Testis (tissue), 3 donors: ENCODE results near the gene IRF7. TPM values are rescaled to one million over a fixed set of nuclear protein-coding genes. Genes with fewer than 3 reads are reported as not detected.
"Not testable (repeated sequence)": the region's sequence is repeated elsewhere in the genome, so short reads cannot be mapped to it uniquely, and the experiment has no call there.

Source experiments
- DNase-seq: peaks from one replicate; pipeline ENCODE4 v3.0.0-alpha.2; 2019
- H3K27ac ChIP-seq, 2 donors: fragments of 200-600 bp; sonication (generic); one replicate each; pipeline ENCODE4 v1.5.1; 2019
- H3K27me3 ChIP-seq: fragments of 200-600 bp; sonication (generic); one replicate; pipeline ENCODE4 v1.5.1; 2019
- H3K36me3 ChIP-seq: fragments of 200-600 bp; sonication (generic); one replicate; pipeline ENCODE4 v1.5.1; 2017; ENCODE audit warnings: low read depth; ENCODE audit errors: missing control alignments
- H3K4me1 ChIP-seq: fragments of 200-600 bp; sonication (generic); one replicate; pipeline ENCODE4 v1.5.1; 2019
- H3K4me3 ChIP-seq, 2 donors: fragments of 200-600 bp; sonication (generic); one replicate each; pipeline ENCODE4 v1.5.1; 2017 to 2019
- H3K9me3 ChIP-seq: fragments of 200-600 bp; sonication (generic); one replicate; pipeline ENCODE4 v1.5.1; 2017
- CTCF ChIP-seq, 3 experiments: fragments of 450-650 bp in 2 of 3; fragments of 200-600 bp in 1 of 3; sonication (generic) in 1 of 3; IDR thresholded peaks; one replicate each; pipeline ENCODE4 v1.5.1; 2016 to 2019; ENCODE audit warnings: antibody characterized with exemption in 3 of 3, mild to moderate bottlenecking in 2 of 3, moderate library complexity in 1 of 3
- POLR2A ChIP-seq: fragments of 450-650 bp; IDR thresholded peaks from one replicate; pipeline ENCODE4 v1.6.1; 2017; ENCODE audit warnings: antibody characterized with exemption, mild to moderate bottlenecking, moderate library complexity
- WGBS, 2 donors: methylation state at CpG; one replicate each; pipeline ENCODE4 v1.1.5; 2018; 5-methylcytosine and 5-hydroxymethylcytosine counted together
- intact Hi-C: fragments of 100-400 bp; cut with DNase I; formaldehyde crosslinking; loops from one replicate; pipeline ENCODE4 v1.15.1; 2023; ENCODE audit warnings: low total_unique reads
- polyA plus RNA-seq: library from polyadenylated mRNA; stranded (reverse); fragments of 350-450 nt; fragmentation: Illumina TruSeq; extraction: RNeasy Lipid Tissue Mini Kit (QIAGEN cat#74804); gene quantifications from one replicate; pipeline ENCODE4 v1.2.3, GENCODE V29; 2014; ENCODE audit warnings: low read depth, low replicate concordance; ENCODE audit not compliant: insufficient read depth
- total RNA-seq, 2 donors: library from RNA; depleted of rRNA; stranded (reverse); fragments of >200 nt; gene quantifications; one replicate each; pipeline ENCODE4 v1.2.3, GENCODE V29; 2016

IRF7 gene
- total and polyA plus RNA-seq, 3 donors from 2014 or later: 9.9 to 30.1 (median 13.0) TPM

GRCh38 chr11:575996-576768 lies 39.6 kb downstream of the IRF7 start, which contains the start of gene PHRF1:
TSS of gene PHRF1 (plus strand) at chr11:576470. CDS start at chr11:581513, 5,043 bp downstream.
- peak in 1 of 3 experiments; percentile 11 for TF ChIP-seq CTCF (IDR thresholded peaks at IDR 0.05)
- TF ChIP-seq POLR2A: no peak
- H3K4me3 ChIP-seq: peak within 1 kb of the TSS; percentile 80 to 86
- peak within 1 kb of the TSS; percentile 92 to 97 for H3K27ac ChIP-seq
- 0% methylated on average over 21 to 42 of the region's 99 CpGs for WGBS, 2 donors
- DNase-seq: peak; percentile 96
- H3K36me3 ChIP-seq: no peaks in the 10 kb centered on the region
- intact Hi-C loops: no loop called here
- H3K9me3 ChIP-seq: no peaks in the 10 kb centered on the region
- peaks cover 51% of the 10 kb centered on the region for H3K4me1 ChIP-seq
- H3K27me3 ChIP-seq: no peaks in the 10 kb centered on the region

GRCh38 chr11:575313-575995 lies 40.3 kb downstream of the IRF7 start:
- H3K9me3 ChIP-seq: no peaks in the 10 kb centered on the region
- H3K36me3 ChIP-seq: no peaks in the 10 kb centered on the region
- DNase-seq: no peak
- H3K27me3 ChIP-seq: no peaks in the 10 kb centered on the region
- H3K4me3 ChIP-seq: peak overlapping the region; percentile 72 to 83
- 0 to 2% methylated on average over 10 to 18 of the region's 81 CpGs for whole genome bisulfite sequencing, 2 donors
- H3K4me1 ChIP-seq: peaks cover 51% of the 10 kb centered on the region
- H3K27ac ChIP-seq: peak overlapping the region; percentile 75 to 82
- intact Hi-C loops: no loop called here
- TF ChIP-seq CTCF (IDR thresholded peaks at IDR 0.05): no peak
- TF ChIP-seq POLR2A: no peak

- peak; percentile 38 for DNase-seq
- intact Hi-C loops: no loop called here
Measured at GRCh38 chr11:574632-575312, 41.0 kb downstream of the IRF7 start.

GRCh38 chr11:574031-574570 lies 41.6 kb downstream of the IRF7 start:
- Histone ChIP-seq H3K4me1 (peaks cover 44% of the 10 kb centered on the region), H3K4me3 (peak overlapping the region in 1 of 2 donors; percentile 83), H3K27ac (peak overlapping the region; percentile 8 to 48)
- H3K36me3 ChIP-seq, H3K27me3 ChIP-seq, H3K9me3 ChIP-seq, intact Hi-C loops: not testable (repeated sequence)
- peak; percentile 58 for DNase-seq
- whole genome bisulfite sequencing, 2 donors: 31 to 36% methylated on average over 14 of the region's 14 CpGs

More at GRCh38 chr11:574632-575312, 41.0 kb downstream of the IRF7 start:
- WGBS, 2 donors: 9 to 20% methylated on average over 19 to 25 of the region's 25 CpGs
- Histone ChIP-seq H3K4me1 (peaks cover 45% of the 10 kb centered on the region), H3K36me3 (no peaks in the 10 kb centered on the region), H3K27me3 (no peaks in the 10 kb centered on the region), H3K27ac (peak overlapping the region; percentile 75 to 82), H3K4me3 (peak overlapping the region; percentile 72 to 83), H3K9me3 (no peaks in the 10 kb centered on the region)
- TF ChIP-seq CTCF (IDR thresholded peaks at IDR 0.05) (no peak), POLR2A (no peak)
